Stimulated activated naive CD8-positive, alpha-beta T cell treated with anti-CD3 and anti-CD28 coated beads, Interleukin-15, Interleukin-2, amounts not matched to agents 100 U/mL and 50 U/mL, for 24 hours (primary cell): ENCODE results near the gene JMJD4.

Experiments
- ATAC-seq: fragments of 150-1000 bp; cut with Tn5 transposase; one replicate; pipeline ENCODE4 v1.10.0; 2021
- DNase-seq: peaks from one replicate; pipeline ENCODE4 v3.0.0; 2021

Gene JMJD4, protein sequence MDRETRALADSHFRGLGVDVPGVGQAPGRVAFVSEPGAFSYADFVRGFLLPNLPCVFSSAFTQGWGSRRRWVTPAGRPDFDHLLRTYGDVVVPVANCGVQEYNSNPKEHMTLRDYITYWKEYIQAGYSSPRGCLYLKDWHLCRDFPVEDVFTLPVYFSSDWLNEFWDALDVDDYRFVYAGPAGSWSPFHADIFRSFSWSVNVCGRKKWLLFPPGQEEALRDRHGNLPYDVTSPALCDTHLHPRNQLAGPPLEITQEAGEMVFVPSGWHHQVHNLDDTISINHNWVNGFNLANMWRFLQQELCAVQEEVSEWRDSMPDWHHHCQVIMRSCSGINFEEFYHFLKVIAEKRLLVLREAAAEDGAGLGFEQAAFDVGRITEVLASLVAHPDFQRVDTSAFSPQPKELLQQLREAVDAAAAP

DNA sequence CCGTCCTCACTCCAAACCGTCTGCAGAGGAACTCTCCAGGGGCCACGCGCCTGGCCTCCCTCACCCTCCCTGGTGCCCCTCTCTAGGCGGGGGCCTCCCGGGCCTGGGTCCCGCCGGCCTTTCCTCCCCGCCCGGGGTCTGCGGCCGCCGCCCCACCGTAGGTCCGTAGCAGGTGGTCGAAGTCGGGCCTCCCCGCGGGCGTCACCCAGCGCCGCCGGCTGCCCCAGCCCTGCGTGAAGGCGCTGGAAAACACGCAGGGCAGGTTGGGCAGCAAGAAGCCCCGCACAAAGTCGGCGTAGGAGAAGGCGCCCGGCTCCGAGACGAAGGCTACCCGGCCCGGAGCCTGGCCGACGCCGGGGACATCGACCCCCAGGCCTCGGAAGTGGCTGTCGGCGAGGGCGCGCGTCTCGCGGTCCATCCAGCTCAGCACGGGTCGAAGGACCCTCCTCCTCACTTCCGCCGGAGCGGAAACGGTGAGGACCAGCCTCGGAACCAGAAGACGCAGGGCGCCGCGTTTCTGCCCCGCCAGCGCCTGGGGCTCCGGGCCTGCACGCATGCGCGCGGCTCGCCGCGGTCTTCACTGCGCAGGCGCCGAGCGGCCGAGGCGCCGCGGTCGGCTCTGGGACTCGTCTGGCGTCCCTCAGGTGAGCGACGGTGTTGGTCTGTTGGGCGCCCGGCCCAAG is at the start of gene JMJD4, which contains the start of gene SNAP47:
JMJD4 (minus strand) TSS at position 447 of the 683 bp plus-strand sequence; CDS start at position 418, 29 bp downstream.
SNAP47 (plus strand) TSS at position 580 of the 683 bp plus-strand sequence. CDS start 12,302 bp downstream, outside the sequence.
- ATAC-seq (peak; percentile 95), DNase-seq (peak; percentile 93)

DNA sequence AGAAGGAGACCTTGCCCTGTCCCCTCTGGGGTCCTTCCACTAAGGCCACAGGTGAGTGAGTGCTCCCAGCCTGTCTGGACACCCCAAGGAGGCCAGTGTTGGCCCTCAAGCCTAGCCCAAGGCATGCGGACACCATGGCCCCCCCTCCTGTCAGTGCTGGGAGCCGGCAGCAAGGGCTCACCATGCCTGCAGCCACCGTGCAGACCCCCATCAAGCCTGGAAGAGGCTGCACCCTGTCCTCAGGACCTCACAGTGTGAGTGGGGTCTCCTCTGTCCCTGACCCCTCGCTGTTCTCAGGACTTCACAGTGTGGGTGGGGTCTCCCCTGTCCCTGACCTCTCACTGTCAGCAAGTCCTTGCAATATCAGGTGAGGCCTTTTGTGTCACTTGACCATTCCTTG is 47.1 kb upstream of the JMJD4 start:
- DNase-seq (no peak), ATAC-seq (no peak)

DNA sequence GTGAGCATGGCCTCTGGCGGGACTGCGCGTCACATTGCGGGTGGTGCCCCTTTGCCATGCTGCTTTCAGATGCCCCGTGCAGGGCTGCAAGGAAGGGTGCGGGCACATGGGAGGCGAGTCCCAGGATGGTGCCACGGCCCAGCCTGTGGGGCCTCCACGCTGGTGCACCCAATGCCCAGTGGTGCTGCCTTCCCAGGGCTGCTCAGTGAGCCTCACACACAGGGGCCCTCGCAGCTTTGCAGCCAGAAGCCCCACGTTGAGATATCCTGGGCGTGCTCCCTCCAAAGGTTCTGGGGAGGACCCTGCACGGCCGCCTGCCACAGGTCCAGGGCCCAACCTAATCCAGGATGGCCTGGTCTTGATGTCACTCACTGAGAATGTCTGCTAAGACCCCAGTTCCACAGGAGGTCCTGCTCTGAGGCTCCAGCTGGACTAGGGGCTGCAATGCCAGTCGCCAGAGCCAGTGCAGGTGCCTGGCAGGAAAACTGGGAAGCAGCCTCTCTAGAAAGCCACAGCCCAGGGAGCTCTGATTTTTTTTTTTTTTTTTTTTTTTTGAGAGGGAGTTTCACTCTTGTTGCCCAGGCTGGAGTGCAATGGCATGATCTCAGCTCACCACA is 46.3 kb upstream of the JMJD4 start:
- ATAC-seq (no peak), DNase-seq (no peak)

DNA sequence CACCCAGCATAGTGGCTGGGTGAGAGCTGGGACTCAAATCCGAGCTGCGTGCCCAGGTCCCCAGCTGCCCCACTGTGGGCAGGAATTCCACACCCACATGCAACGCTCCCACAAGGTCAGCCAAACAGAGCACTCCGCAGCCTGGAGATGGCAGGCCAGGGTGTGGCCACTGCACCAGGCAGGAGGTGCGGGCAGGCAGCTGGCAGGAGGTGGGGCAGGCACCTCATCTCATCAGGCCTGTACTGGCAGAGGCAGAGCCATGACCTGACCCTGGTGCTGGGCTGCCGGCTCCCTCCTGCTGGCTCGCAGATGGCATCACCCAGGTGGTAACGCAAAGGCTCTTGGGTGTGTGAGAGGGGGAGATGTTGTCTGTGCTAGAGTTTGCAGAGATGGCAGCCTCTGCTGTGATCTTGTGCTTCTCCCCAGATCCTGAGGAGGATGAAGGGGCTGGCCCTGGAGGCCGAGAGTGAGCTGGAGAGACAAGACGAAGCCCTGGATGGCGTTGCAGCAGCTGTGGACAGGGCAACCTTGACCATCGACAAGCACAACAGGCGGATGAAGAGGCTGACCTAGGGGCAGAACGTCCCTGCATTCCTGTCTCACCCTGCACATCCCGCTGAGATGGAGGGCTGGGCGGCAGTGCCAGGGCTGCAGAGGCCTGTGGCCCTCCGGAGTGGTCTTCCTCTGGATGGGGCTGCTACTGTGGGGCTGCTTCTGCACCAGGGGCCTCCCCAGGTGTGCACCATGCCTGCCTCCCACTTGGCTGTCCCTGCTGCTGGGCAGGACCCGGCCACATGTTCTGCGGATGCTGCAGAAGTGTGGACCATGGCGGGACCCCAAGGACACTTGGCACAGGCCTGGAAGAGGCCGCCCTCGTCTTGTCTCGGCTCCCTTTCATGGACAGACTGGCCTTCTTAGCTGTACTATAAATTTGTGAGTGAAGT is 45.3 kb upstream of the JMJD4 start:
- ATAC-seq (no peak), DNase-seq (no peak)

DNA sequence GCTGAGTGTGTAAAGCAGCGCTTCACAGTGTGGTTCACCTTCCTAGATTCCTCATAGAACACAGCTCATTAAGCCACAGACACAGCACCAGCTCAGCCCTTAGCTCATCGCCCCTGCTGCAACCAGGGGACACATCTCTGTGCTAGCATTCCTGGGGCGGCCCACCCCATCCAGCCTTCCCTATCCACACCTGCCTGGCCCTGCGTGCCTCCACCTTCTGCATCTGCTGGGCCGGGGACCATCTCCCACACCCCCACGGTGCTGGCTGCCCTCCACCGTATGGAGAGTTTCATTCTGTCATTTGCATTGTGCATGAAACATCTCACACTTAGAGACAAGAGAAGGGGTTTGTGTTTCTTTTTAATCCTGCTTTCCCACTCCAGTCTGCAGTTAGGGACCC is 44.6 kb upstream of the JMJD4 start:
- DNase-seq (no peak), ATAC-seq (no peak)

GRCh38 chr1:227779021-227779441 is 43.9 kb upstream of the JMJD4 start:
- DNase-seq, result no peak
- no peak for ATAC-seq

DNA sequence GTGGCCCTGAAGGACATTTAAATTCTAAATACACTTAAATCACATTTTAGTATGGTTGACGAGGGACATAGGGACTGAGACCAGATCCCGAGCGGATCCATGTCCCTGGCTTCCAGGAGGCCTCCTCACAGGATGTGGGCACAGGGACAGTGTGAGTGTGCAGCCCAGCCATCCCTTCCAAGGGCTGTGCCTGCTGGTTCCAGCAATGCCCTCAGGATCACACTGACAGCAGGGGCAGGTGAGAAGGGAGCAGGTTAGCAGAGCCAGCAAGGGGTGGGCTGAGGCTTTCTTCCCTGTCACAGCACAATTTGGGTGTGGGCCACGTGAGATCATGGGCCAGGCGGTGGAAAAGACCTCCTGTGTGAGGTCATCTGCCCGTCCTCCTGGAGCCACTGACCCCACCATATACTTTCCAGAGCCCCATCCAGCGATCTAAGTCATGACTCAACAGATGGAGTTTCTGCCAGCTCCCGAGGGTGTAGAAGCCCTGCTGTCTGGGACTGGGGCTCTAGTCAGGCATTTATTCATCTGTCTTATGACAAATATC is 43.4 kb upstream of the JMJD4 start:
- DNase-seq, result no peak

DNA sequence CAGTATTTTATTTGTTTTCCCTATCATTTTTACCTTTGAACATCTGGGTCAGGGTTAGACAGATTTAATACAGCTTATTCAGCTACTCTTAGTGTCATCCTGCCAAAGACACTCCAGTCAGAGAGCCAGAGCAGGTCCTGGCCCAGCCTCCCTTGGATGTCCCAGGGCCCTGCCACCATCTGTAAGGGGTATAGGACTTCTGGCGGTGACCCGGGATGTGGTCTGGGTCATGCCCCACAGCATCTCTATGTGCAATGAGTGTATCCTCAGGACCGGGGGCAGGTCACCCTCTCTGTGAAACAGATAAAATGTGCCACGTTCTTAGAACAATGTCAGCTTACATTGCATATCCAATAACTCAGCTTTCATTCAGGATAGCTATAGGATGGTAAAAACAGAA is 42.5 kb upstream of the JMJD4 start:
- ATAC-seq (no peak), DNase-seq (no peak)

More for the DNA sequence above, 43.4 kb upstream of the JMJD4 start:
- ATAC-seq, result no peak

GRCh38 chr1:227777156-227777555 is 42.1 kb upstream of the JMJD4 start:
- no peak for DNase-seq
- ATAC-seq, result no peak

GRCh38 chr1:227776331-227776771 is 41.2 kb upstream of the JMJD4 start:
- ATAC-seq, result no peak
- no peak for DNase-seq

GRCh38 chr1:227775841-227776240 is 40.7 kb upstream of the JMJD4 start:
- ATAC-seq, result no peak
- no peak for DNase-seq

- DNase-seq, result no peak
- ATAC-seq, result no peak
These were observed 39.9 kb upstream of the JMJD4 start for GRCh38 chr1:227774821-227775661.

GRCh38 chr1:227774051-227774731 is 39.1 kb upstream of the JMJD4 start:
- DNase-seq, result no peak

DNA sequence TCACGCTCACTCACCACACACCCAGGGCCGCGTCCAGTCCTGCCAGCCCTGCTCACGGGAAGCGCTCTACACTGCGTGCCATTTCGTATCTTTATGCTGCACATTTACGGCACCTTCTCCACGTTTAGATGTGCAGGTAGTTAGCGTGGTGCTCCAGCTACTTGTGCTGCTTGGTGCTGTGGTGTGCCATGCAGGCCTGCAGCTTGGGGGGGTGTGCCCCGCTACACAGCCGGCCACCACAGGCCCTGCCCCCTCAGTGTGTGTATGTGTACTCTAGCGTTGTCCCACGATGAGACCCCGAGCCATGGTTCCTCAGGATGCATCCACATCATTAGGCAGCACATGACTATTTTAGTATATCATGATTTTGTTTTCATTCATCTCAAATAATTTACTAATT is 38.5 kb upstream of the JMJD4 start:
- DNase-seq, result no peak
- no peak for ATAC-seq

More at GRCh38 chr1:227774051-227774731, 39.1 kb upstream of the JMJD4 start:
- peak; percentile 51 for ATAC-seq

GRCh38 chr1:227771771-227772170 is 36.7 kb upstream of the JMJD4 start:
- ATAC-seq, result no peak
- DNase-seq, result no peak

GRCh38 chr1:227771326-227771725 is 36.2 kb upstream of the JMJD4 start:
- no peak for DNase-seq

DNA sequence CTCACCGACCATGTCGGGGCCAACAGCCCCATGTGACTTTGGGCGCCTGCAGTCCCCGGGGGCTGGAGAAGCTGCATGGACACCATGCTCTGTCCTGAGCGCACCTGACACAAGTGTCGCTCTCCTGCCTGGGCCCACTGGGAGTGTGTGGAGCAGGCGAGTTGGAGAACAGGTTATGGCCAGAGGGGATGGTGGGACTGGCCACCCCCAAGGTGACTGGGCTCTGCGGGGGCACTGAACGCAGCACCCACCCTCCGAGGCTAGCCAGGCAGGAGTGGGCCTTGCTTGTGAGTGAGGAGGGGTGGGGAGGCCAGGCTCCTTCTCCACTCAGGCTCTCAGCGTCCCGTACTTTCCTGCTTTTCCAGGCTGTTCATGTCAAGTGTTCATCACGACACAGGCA is 35.7 kb upstream of the JMJD4 start:
- no peak for ATAC-seq
- DNase-seq, result no peak

More at GRCh38 chr1:227771326-227771725, 36.2 kb upstream of the JMJD4 start:
- ATAC-seq, result no peak

GRCh38 chr1:227769936-227770494 is 34.9 kb upstream of the JMJD4 start:
- DNase-seq (no peak), ATAC-seq (no peak)
